RPMI7951 (cell line): ENCODE data around the gene SLC30A9. TPM values are rescaled to one million over a fixed set of nuclear protein-coding genes. Genes with fewer than 3 reads are reported as not detected.

Experiments
- DNase-seq: peaks from one replicate; pipeline ENCODE4 v3.0.0-alpha.2; 2012; ENCODE audit warnings: low read depth
- total RNA-seq: library from RNA; depleted of rRNA; stranded (reverse); fragments of >200 nt; shearing (Covaris generic); gene quantifications from 2 replicates; pipeline ENCODE4 v1.2.3, GENCODE V29; 2014; rRNA removed

The SLC30A9 gene
- total RNA-seq = 43.4 and 52.1 TPM in 2 replicates

GRCh38 chr4:41990365-41991111 is at the start of gene SLC30A9:
Gene SLC30A9, plus strand, starts transcription at chr4:41990530. Its CDS starts 122 bp downstream, at chr4:41990652.
- DNase-seq = peak; percentile 92

GRCh38 chr4:41940834-41941233 is 49.5 kb upstream of the SLC30A9 start:
- DNase-seq = no peak

- DNase-seq = no peak
Observed at GRCh38 chr4:41943506-41943905, 46.8 kb upstream of the SLC30A9 start.

- DNase-seq = no peak
Observed at GRCh38 chr4:41944089-41944488, 46.2 kb upstream of the SLC30A9 start.

GRCh38 chr4:41949531-41949930 is 40.8 kb upstream of the SLC30A9 start:
- no peak for DNase-seq

- peak; percentile 20 for DNase-seq
Observed at GRCh38 chr4:41957634-41958033, 32.7 kb upstream of the SLC30A9 start.

- peak; percentile 19 for DNase-seq
Observed at GRCh38 chr4:41963105-41963504, 27.2 kb upstream of the SLC30A9 start.

- no peak for DNase-seq
Observed at GRCh38 chr4:41964401-41964800, 25.9 kb upstream of the SLC30A9 start.

GRCh38 chr4:41967392-41967791 is 22.9 kb upstream of the SLC30A9 start:
- no peak for DNase-seq

- no peak for DNase-seq
Observed at GRCh38 chr4:41969671-41970070, 20.7 kb upstream of the SLC30A9 start.

- DNase-seq = no peak
Observed at GRCh38 chr4:41975341-41975740, 15.0 kb upstream of the SLC30A9 start.

GRCh38 chr4:41976775-41977516 is 13.4 kb upstream of the SLC30A9 start:
- DNase-seq = no peak

- peak; percentile 19 for DNase-seq
Observed at GRCh38 chr4:41977709-41978108, 12.6 kb upstream of the SLC30A9 start.

GRCh38 chr4:41981456-41981855 is 8.9 kb upstream of the SLC30A9 start, which contains the start of gene DCAF4L1:
Gene DCAF4L1, plus strand, starts transcription at chr4:41981756. Its CDS starts 37 bp downstream, at chr4:41981793.
- no peak for DNase-seq

- no peak for DNase-seq
Observed at GRCh38 chr4:41982716-41983115, 7.6 kb upstream of the SLC30A9 start.

GRCh38 chr4:41985151-41985550 is 5.2 kb upstream of the SLC30A9 start:
- DNase-seq = no peak

- no peak for DNase-seq
Observed at GRCh38 chr4:41989994-41990364, 351 bp upstream of the SLC30A9 start.

- DNase-seq = peak; percentile 19
Observed at GRCh38 chr4:41991916-41992767, 1.8 kb downstream of the SLC30A9 start.

- DNase-seq = no peak
Observed at GRCh38 chr4:41992967-41993857, 2.9 kb downstream of the SLC30A9 start.

- no peak for DNase-seq
Observed at GRCh38 chr4:41994461-41994985, 4.2 kb downstream of the SLC30A9 start.

- no peak for DNase-seq
Observed at GRCh38 chr4:41998019-41998418, 7.7 kb downstream of the SLC30A9 start.
